HG03460 (cell line): ENCODE data around the gene GNA14.
"Not testable (repeated sequence)": the region's sequence is repeated elsewhere in the genome, so short reads cannot be mapped to it uniquely, and the experiment has no call there.

Experiments used
- ATAC-seq: cut with Tn5 transposase; IDR thresholded peaks from one replicate; pipeline ENCODE4 v1.9.1; 2021; ENCODE audit not compliant: unreplicated experiment

The GNA14 gene

GRCh38 chr9:77497322-77498198, 150.6 kb downstream of the GNA14 start:
- no peak for ATAC-seq

GRCh38 chr9:77495834-77496671, 152.1 kb downstream of the GNA14 start:
- no peak for ATAC-seq

- not testable (repeated sequence) for ATAC-seq
Measured at GRCh38 chr9:77490279-77490678, 157.8 kb downstream of the GNA14 start.

GRCh38 chr9:77489405-77490163, 158.5 kb downstream of the GNA14 start:
- not testable (repeated sequence) for ATAC-seq

- peak; percentile 62 for ATAC-seq
Measured at GRCh38 chr9:77488439-77489126, 159.5 kb downstream of the GNA14 start.

GRCh38 chr9:77486968-77487367, 161.2 kb downstream of the GNA14 start:
- ATAC-seq, result no peak

GRCh38 chr9:77486463-77486862, 161.7 kb downstream of the GNA14 start:
- ATAC-seq, result no peak

- ATAC-seq, result peak; percentile 100
Measured at GRCh38 chr9:77475641-77476473, 172.3 kb downstream of the GNA14 start.

- no peak for ATAC-seq
Measured at GRCh38 chr9:77474936-77475335, 173.2 kb downstream of the GNA14 start.

- no peak for ATAC-seq
Measured at GRCh38 chr9:77472646-77473045, 175.5 kb downstream of the GNA14 start.

GRCh38 chr9:77471572-77471971, 176.6 kb downstream of the GNA14 start:
- no peak for ATAC-seq

- no peak for ATAC-seq
Measured at GRCh38 chr9:77469515-77470231, 178.4 kb downstream of the GNA14 start.

GRCh38 chr9:77464661-77465060, 183.5 kb downstream of the GNA14 start:
- no peak for ATAC-seq

- no peak for ATAC-seq
Measured at GRCh38 chr9:77463151-77463550, 185.0 kb downstream of the GNA14 start.

- ATAC-seq, result no peak
Measured at GRCh38 chr9:77462066-77462465, 186.1 kb downstream of the GNA14 start.

GRCh38 chr9:77460938-77461337, 187.2 kb downstream of the GNA14 start:
- no peak for ATAC-seq

GRCh38 chr9:77457916-77458592, 190.1 kb downstream of the GNA14 start:
- ATAC-seq, result peak; percentile 78

GRCh38 chr9:77456829-77457437, 191.2 kb downstream of the GNA14 start:
- ATAC-seq, result peak; percentile 72
